K562 (cell line): ENCODE results near the gene PACRG. TPM values are rescaled to one million over a fixed set of nuclear protein-coding genes. Genes with fewer than 3 reads are reported as not detected.

Experiments used
- SRSF9 ChIP-seq: fragments of 200-400 bp; formaldehyde crosslinking; IDR thresholded peaks from 2 replicates; pipeline ENCODE4 v1.6.1; 2017; ENCODE audit warnings: low read depth, low read length, borderline replicate concordance
- ZBTB40 ChIP-seq, 2 experiments: fragments of 450-650 bp in 1 of 2; sonication (generic) in 1 of 2; formaldehyde crosslinking in 1 of 2; IDR thresholded peaks; 2 replicates each; pipeline versions ENCODE4 v1.7.1 to v1.9.0; 2016 to 2022; ENCODE audit warnings: inconsistent platforms in 1 of 2, mild to moderate bottlenecking in 1 of 2, missing genetic modification reagents in 1 of 2
- polyA plus RNA-seq, 8 experiments: library from polyadenylated mRNA; depleted of rRNA in 4 of 8; stranded (reverse) in 5 of 8; unstranded in 3 of 8; fragments of >200 nt; fragmentation: Nextera tagmentation in 2 of 8; fragmentation: Illumina TruSeq in 1 of 8; extraction: Ambion mirVana in 2 of 8; extraction: Trizol in 1 of 8; gene quantifications; 2 replicates each; pipeline versions ENCODE4 v1.2.1 to v1.2.3, GENCODE V29; 2011 to 2014; ENCODE audit warnings: inconsistent platforms in 1 of 8, missing spikeins in 1 of 8
- total RNA-seq, 7 experiments: library from RNA; depleted of rRNA in 6 of 7; stranded (reverse); fragments of >200 nt in 6 of 7; fragmentation: Illumina TruSeq in 2 of 7; extraction: Trizol in 2 of 7; gene quantifications; 2 replicates each; pipeline versions ENCODE4 v1.2.1 to v1.2.3, GENCODE V29; 2011 to 2021; ENCODE audit warnings: low replicate concordance in 1 of 7

PACRG gene
- total and polyA plus RNA-seq, 9 of the 15 experiments (the other 6 are each of a cell fraction or from before 2014, with no cell fraction given): 0.04 TPM; not detected in 8

GRCh38 chr6:163282672-163283071 lies 554.9 kb downstream of the PACRG start (continued):
- TF ChIP-seq ZBTB40 (IDR thresholded peaks at IDR 0.05): no peak
- no peak for TF ChIP-seq ZBTB40 (CRISPR knock-in tag; IDR thresholded peaks at IDR 0.05)
- TF ChIP-seq SRSF9: no peak
